SK-N-MC (cell line): ENCODE data around the gene TSPAN13.

Source experiments
- EZH2 ChIP-seq: fragments of 200-600 bp; sonication (generic); IDR thresholded peaks from one replicate; pipeline ENCODE4 v1.6.1; 2017; ENCODE audit warnings: antibody characterized with exemption
- FOXP2 ChIP-seq: optimal IDR thresholded peaks from 2 replicates; pipeline ENCODE3; 2011; ENCODE audit warnings: mild to moderate bottlenecking, moderate library complexity; ENCODE audit not compliant: insufficient read depth; ENCODE audit errors: extremely low read length, control extremely low read depth
- POLR2AphosphoS5 ChIP-seq: IDR thresholded peaks from 2 replicates; pipeline ENCODE4 v1.6.1; 2012; ENCODE audit warnings: mild to moderate bottlenecking, low read depth, low read length, borderline replicate concordance

DNA sequence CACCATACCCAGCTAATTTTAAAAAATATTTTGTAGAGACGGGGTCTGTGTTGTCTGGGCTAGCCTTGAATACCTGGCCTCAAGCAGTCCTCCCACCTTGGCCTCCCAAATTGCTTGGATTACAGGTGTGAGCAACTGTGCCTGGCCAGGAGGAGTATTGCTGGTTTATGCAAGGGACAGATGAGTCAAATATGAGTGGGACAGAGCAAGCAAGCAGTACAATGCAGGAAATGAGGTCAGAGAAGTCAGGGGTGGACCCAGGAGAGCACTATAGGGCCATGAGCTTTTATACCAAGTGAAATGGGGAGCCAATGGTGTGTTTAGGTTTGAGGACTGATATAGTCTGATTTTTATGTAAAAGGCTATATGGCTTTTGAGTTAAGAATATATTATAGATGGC lies 6.3 kb downstream of the TSPAN13 start:
- no peak for TF ChIP-seq EZH2
- TF ChIP-seq POLR2AphosphoS5, result no peak
- no peak for TF ChIP-seq FOXP2
